ENCODE results near the gene ADIG.

ADIG gene

GRCh38 chr20:38633577-38634093 lies 52.6 kb downstream of the ADIG start:
- DNase-seq (ENCODE audit: low spot score) = peak; percentile 88

DNA sequence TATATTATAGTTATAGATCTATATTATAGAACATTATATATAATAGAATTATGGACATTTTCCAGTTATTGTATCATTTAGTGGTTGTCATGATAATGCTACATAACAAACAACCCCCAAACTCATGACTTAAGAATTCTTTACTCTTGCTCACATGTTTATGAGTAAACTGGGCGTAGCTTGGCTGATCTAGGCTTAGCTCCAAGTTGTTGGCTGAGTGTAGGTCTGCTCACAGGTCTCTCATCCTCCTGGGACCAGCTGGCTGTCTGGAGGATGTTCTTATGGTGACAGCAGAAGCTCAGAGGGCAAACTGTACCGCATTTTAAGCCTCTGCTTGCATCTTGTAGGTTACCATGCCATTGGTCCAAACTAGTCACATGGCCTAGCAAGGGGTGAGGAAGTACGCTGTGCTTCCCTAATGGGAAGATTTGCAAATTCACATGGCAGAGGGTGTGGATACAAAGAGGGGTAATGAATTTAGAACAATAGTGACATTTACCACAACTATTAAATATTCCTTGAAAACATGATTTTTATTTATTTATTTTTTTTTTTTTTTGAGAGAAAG lies 54.8 kb downstream of the ADIG start:
- DNase-seq (ENCODE audit: low spot score) = no peak
